GM12874 (cell line): ENCODE measurements around the gene CD300LD.

Experiments
- TF ChIP-seq, protein P1 (sequence below): IDR thresholded peaks from 2 replicates; pipeline ENCODE4 v1.5.1; 2011; ENCODE audit warnings: low read depth, mild to moderate bottlenecking, control low read depth, low read length, moderate library complexity; ENCODE audit not compliant: insufficient read depth

CD300LD gene

DNA sequence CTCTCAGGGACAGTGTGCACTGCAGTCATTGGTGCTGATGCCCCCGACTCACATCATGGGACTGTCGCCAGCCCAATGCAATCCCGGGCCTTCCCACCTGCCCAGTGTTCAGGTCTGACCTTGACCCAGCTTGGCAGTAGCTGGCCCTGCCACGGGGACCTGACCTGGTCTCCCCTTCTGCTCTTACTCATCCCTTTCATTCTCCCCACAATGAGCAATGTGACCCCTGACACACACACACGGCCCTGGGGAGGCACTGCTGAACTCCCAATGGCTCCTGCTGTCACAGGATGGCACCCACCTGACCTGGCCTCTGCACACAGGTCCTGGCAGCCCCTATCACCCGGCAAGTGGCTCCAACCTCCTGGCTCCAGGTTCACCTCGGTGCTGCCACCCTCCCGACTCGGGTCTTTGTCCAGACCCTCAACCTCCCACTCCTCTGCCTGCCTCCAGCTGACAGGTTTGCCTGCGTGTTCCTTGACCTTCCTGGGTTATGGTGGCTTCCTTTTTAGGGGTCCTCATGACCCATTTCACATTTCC lies 52.7 kb downstream of the CD300LD start:
- TF ChIP-seq, protein P1, sequence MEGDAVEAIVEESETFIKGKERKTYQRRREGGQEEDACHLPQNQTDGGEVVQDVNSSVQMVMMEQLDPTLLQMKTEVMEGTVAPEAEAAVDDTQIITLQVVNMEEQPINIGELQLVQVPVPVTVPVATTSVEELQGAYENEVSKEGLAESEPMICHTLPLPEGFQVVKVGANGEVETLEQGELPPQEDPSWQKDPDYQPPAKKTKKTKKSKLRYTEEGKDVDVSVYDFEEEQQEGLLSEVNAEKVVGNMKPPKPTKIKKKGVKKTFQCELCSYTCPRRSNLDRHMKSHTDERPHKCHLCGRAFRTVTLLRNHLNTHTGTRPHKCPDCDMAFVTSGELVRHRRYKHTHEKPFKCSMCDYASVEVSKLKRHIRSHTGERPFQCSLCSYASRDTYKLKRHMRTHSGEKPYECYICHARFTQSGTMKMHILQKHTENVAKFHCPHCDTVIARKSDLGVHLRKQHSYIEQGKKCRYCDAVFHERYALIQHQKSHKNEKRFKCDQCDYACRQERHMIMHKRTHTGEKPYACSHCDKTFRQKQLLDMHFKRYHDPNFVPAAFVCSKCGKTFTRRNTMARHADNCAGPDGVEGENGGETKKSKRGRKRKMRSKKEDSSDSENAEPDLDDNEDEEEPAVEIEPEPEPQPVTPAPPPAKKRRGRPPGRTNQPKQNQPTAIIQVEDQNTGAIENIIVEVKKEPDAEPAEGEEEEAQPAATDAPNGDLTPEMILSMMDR: no peak

DNA sequence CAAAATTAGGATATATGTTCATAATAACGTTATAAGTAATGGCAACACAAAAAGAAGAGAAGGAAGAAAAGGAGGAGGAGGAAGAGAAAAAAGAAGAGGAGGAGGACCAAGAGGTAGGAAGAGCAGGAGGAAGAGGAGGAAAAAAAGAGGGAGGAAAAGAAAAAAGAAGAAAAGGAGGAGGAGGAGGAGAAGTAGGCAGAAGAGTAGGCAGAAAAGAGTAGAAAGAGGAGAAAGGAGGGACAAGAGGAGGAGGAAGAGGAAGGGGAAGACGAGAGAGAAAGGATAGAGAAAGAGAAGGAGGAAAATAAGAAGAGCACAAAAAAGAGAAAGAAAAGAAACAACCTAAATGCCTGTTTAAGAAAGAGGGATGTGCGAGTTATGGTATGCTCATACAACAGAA lies 55.2 kb downstream of the CD300LD start:
- TF ChIP-seq, protein P1: no peak

DNA sequence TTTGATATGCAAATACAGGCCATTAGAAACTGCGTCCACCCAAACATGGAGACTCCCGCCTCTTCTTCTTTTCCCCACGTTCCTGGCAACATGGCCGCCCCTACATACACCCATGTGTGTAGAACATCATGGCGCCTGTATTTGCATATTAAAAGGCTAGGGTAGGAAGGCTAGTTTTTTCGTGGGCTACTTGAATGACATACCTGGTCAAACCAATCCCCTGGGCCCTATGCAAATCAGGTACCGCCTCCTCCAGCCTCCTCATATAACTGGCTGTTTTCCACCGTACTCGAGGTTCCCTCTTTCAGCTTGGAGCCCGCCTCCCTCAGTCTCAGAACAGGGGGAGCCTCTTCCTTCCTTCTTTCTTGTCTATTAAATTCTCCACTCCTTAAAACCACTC lies 60.0 kb downstream of the CD300LD start:
- TF ChIP-seq, protein P1: no peak

DNA sequence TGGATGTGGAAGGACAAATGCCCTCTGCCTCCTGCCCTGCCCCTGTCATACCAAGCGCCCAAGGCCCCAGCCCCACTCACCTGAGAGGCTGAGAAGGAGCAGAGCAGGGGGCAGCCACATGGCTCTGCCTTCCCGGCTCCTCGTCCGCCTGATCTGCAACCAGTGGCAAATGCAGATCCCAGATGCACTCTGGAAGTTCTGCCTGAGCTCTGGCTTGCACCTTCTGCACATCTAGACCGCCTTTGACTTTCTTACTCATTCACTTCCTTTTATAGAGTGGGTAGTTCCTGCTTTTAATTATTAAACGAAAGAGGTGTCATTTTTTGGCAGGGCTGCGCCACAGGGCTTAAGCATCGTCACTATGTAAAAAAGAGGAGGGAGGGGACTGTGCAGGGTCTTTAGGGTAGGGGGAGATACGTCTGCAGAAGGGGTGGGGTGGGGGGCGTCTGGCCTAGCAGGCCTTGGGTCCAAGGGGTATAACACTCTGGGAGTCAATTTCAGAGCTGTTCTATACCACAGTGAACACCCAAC lies 60.8 kb downstream of the CD300LD start, which contains the start of gene CD300LB:
CD300LB (minus strand) TSS at position 245 of the 531 bp plus-strand sequence; CDS start at position 120, 125 bp downstream.
- TF ChIP-seq, protein P1: no peak

DNA sequence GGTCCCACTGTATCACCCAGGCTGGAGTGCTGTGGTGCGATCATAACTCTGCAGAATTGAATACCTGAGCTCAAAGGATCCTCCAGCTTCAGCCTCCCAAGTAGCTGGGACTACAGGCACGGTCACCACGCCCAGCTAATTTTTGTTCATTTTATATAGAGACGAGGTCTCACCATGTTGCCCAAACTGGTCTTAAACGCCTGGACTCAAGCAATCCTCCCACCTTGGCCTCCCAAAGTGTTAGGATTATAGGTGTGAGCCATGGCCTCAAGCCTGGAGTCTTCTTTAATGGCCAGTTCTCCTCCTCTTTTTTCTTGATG lies 61.3 kb downstream of the CD300LD start:
- TF ChIP-seq, protein P1: no peak
